Activated naive CD8-positive, alpha-beta T cell treated with anti-CD3 and anti-CD28 coated beads for 36 hours (primary cell): ENCODE measurements around the gene LIMS2. TPM values are rescaled to one million over a fixed set of nuclear protein-coding genes. Genes with fewer than 3 reads are reported as not detected.

Experiments
- DNase-seq: peaks from one replicate; pipeline ENCODE4 v3.0.0; 2021
- H3K27ac Mint-ChIP-seq: one replicate; pipeline ENCODE4 v1.8.0; 2022; ENCODE audit warnings: mild to moderate bottlenecking, moderate library complexity, mixed read lengths
- H3K27me3 Mint-ChIP-seq: one replicate; pipeline ENCODE4 v1.8.0; 2022; ENCODE audit warnings: mild to moderate bottlenecking, mixed read lengths
- H3K36me3 Mint-ChIP-seq: one replicate; pipeline ENCODE4 v1.8.0; 2021; ENCODE audit warnings: mild to moderate bottlenecking, mixed read lengths
- H3K4me1 Mint-ChIP-seq: one replicate; pipeline ENCODE4 v1.8.0; 2021; ENCODE audit warnings: mixed read lengths
- H3K4me3 Mint-ChIP-seq: one replicate; pipeline ENCODE4 v1.8.0; 2022; ENCODE audit warnings: mild to moderate bottlenecking, moderate library complexity, mixed read lengths
- H3K9me3 Mint-ChIP-seq: one replicate; pipeline ENCODE4 v1.8.0; 2022; ENCODE audit warnings: mixed read lengths
- total RNA-seq, 2 experiments: library from RNA; stranded (reverse); gene quantifications; one replicate each; pipeline ENCODE4 v1.2.3, GENCODE V29; 2021

The LIMS2 gene
- total RNA-seq, result 10 to 100 TPM; 14.6 to 15.8 TPM

- peak within 1 kb of the TSS; percentile 68 for H3K4me3 Mint-ChIP-seq
- H3K9me3 Mint-ChIP-seq, result no peaks in the 10 kb centered on the region
- H3K4me1 Mint-ChIP-seq, result peaks cover 5% of the 10 kb centered on the region
- DNase-seq, result no peak
- H3K27ac Mint-ChIP-seq, result no peak within 1 kb of the TSS
- no peaks in the 10 kb centered on the region for H3K36me3 Mint-ChIP-seq
- H3K27me3 Mint-ChIP-seq, result peaks cover 41% of the 10 kb centered on the region
Measured at GRCh38 chr2:127675331-127676261, at the start of gene LIMS2. Gene LIMS2, minus strand, starts transcription at chr2:127675530. Its CDS starts 506 bp downstream, at chr2:127675024.

- Mint-ChIP-seq H3K27me3 (no peaks in the 10 kb centered on the region), H3K36me3 (peaks cover 40% of the 10 kb centered on the region), H3K9me3 (no peaks in the 10 kb centered on the region), H3K4me3 (no peak overlapping the region), H3K27ac (no peak overlapping the region), H3K4me1 (peaks cover 8% of the 10 kb centered on the region)
- DNase-seq, result no peak
Measured at GRCh38 chr2:127722807-127723206, 47.5 kb upstream of the LIMS2 start.

GRCh38 chr2:127721978-127722355, 46.6 kb upstream of the LIMS2 start:
- Mint-ChIP-seq H3K27me3 (no peaks in the 10 kb centered on the region), H3K27ac (peak overlapping the region; percentile 34)

GRCh38 chr2:127721311-127721977, 46.1 kb upstream of the LIMS2 start:
- Mint-ChIP-seq H3K4me1 (peaks cover 8% of the 10 kb centered on the region), H3K4me3 (no peak overlapping the region), H3K36me3 (peaks cover 43% of the 10 kb centered on the region), H3K27ac (peak overlapping the region; percentile 34), H3K9me3 (no peaks in the 10 kb centered on the region), H3K27me3 (no peaks in the 10 kb centered on the region)
- no peak for DNase-seq

More at GRCh38 chr2:127721978-127722355, 46.6 kb upstream of the LIMS2 start:
- Mint-ChIP-seq H3K36me3 (peaks cover 40% of the 10 kb centered on the region), H3K9me3 (no peaks in the 10 kb centered on the region), H3K4me3 (no peak overlapping the region), H3K4me1 (peaks cover 8% of the 10 kb centered on the region)
- DNase-seq, result no peak

GRCh38 chr2:127719301-127720218, 44.2 kb upstream of the LIMS2 start:
- no peak overlapping the region for H3K27ac Mint-ChIP-seq
- peaks cover 8% of the 10 kb centered on the region for H3K4me1 Mint-ChIP-seq
- peaks cover 37% of the 10 kb centered on the region for H3K36me3 Mint-ChIP-seq
- H3K27me3 Mint-ChIP-seq, result no peaks in the 10 kb centered on the region
- H3K4me3 Mint-ChIP-seq, result no peak overlapping the region
- no peaks in the 10 kb centered on the region for H3K9me3 Mint-ChIP-seq
- no peak for DNase-seq

GRCh38 chr2:127718271-127718670, 42.9 kb upstream of the LIMS2 start:
- Mint-ChIP-seq H3K4me3 (no peak overlapping the region), H3K4me1 (peaks cover 8% of the 10 kb centered on the region), H3K27me3 (no peaks in the 10 kb centered on the region), H3K9me3 (no peaks in the 10 kb centered on the region), H3K27ac (no peak overlapping the region), H3K36me3 (peaks cover 36% of the 10 kb centered on the region)
- no peak for DNase-seq

GRCh38 chr2:127715778-127716449, 40.6 kb upstream of the LIMS2 start:
- no peak for DNase-seq
- no peaks in the 10 kb centered on the region for H3K4me1 Mint-ChIP-seq
- no peaks in the 10 kb centered on the region for H3K27me3 Mint-ChIP-seq
- H3K36me3 Mint-ChIP-seq, result peaks cover 21% of the 10 kb centered on the region
- H3K4me3 Mint-ChIP-seq, result no peak overlapping the region
- H3K27ac Mint-ChIP-seq, result no peak overlapping the region
- H3K9me3 Mint-ChIP-seq, result no peaks in the 10 kb centered on the region

GRCh38 chr2:127713562-127713961, 38.2 kb upstream of the LIMS2 start:
- Mint-ChIP-seq H3K4me1 (no peaks in the 10 kb centered on the region), H3K27ac (no peak overlapping the region), H3K36me3 (peaks cover 7% of the 10 kb centered on the region), H3K4me3 (no peak overlapping the region), H3K27me3 (no peaks in the 10 kb centered on the region), H3K9me3 (no peaks in the 10 kb centered on the region)
- DNase-seq, result no peak

- Mint-ChIP-seq H3K27ac (no peak overlapping the region), H3K9me3 (no peaks in the 10 kb centered on the region), H3K4me1 (no peaks in the 10 kb centered on the region), H3K4me3 (no peak overlapping the region), H3K36me3 (peaks cover 5% of the 10 kb centered on the region), H3K27me3 (no peaks in the 10 kb centered on the region)
- no peak for DNase-seq
Measured at GRCh38 chr2:127712999-127713398, 37.7 kb upstream of the LIMS2 start.

GRCh38 chr2:127709336-127709735, 34.0 kb upstream of the LIMS2 start:
- no peak overlapping the region for H3K27ac Mint-ChIP-seq
- DNase-seq, result no peak
- H3K27me3 Mint-ChIP-seq, result no peaks in the 10 kb centered on the region
- H3K9me3 Mint-ChIP-seq, result no peaks in the 10 kb centered on the region
- H3K4me3 Mint-ChIP-seq, result no peak overlapping the region
- H3K36me3 Mint-ChIP-seq, result peaks cover 18% of the 10 kb centered on the region
- H3K4me1 Mint-ChIP-seq, result peaks cover 13% of the 10 kb centered on the region

- Mint-ChIP-seq H3K36me3 (peaks cover 24% of the 10 kb centered on the region), H3K27ac (no peak overlapping the region), H3K9me3 (no peaks in the 10 kb centered on the region), H3K4me1 (peaks cover 17% of the 10 kb centered on the region), H3K27me3 (no peaks in the 10 kb centered on the region), H3K4me3 (no peak overlapping the region)
- no peak for DNase-seq
Measured at GRCh38 chr2:127707890-127708648, 32.7 kb upstream of the LIMS2 start.

GRCh38 chr2:127706215-127706990, 31.1 kb upstream of the LIMS2 start:
- H3K36me3 Mint-ChIP-seq, result peaks cover 32% of the 10 kb centered on the region
- H3K27ac Mint-ChIP-seq, result peak overlapping the region; percentile 72
- H3K9me3 Mint-ChIP-seq, result no peaks in the 10 kb centered on the region
- H3K27me3 Mint-ChIP-seq, result no peaks in the 10 kb centered on the region
- H3K4me1 Mint-ChIP-seq, result peaks cover 25% of the 10 kb centered on the region
- no peak overlapping the region for H3K4me3 Mint-ChIP-seq
- no peak for DNase-seq

GRCh38 chr2:127705391-127706065, 30.2 kb upstream of the LIMS2 start:
- no peak for DNase-seq
- H3K36me3 Mint-ChIP-seq, result peaks cover 36% of the 10 kb centered on the region
- H3K27ac Mint-ChIP-seq, result peak overlapping the region; percentile 43
- no peaks in the 10 kb centered on the region for H3K27me3 Mint-ChIP-seq
- no peaks in the 10 kb centered on the region for H3K9me3 Mint-ChIP-seq
- peaks cover 27% of the 10 kb centered on the region for H3K4me1 Mint-ChIP-seq
- no peak overlapping the region for H3K4me3 Mint-ChIP-seq
